IMR-90 (cell line): ENCODE data around the gene STUM. TPM values are rescaled to one million over a fixed set of nuclear protein-coding genes. Genes with fewer than 3 reads are reported as not detected.

Experiments used
- ATAC-seq: fragments of 200-7000 bp; cut with Tn5 transposase; 2 replicates; pipeline ENCODE4 v1.9.1; 2020; ENCODE audit warnings: low read depth, mild to moderate bottlenecking, moderate library complexity
- BruUV-seq: library from RNA; stranded (reverse); fragments of 400-500 nt; replicated peaks from 2 replicates; lab custom pipeline; 2021; lab: Mats Ljungman, UMichigan
- CTCF ChIA-PET: fragments of 300-600 bp; formaldehyde crosslinking; extraction: SDS; loops from one replicate; lab custom pipeline; 2021; ENCODE audit warnings: antibody characterized with exemption; lab: Yijun Ruan, JAX
- POLR2A ChIA-PET: fragments of 300-600 bp; sonication (Branson Sonifier 250); formaldehyde crosslinking; loops from one replicate; lab custom pipeline; 2022; ENCODE audit warnings: antibody characterized with exemption; ENCODE audit not compliant: unreplicated experiment; lab: Charles Lee
- DNase-seq: peaks from one replicate; pipeline ENCODE4 v3.0.0; 2013
- H2AFZ ChIP-seq: replicated peaks from 2 replicates; pipeline ENCODE3; 2013; ENCODE audit warnings: low read length, mild to moderate bottlenecking; ENCODE audit not compliant: poor library complexity
- H2AK5ac ChIP-seq: 2 replicates; pipeline ENCODE4 v1.6.1; 2013; ENCODE audit warnings: low read depth, low read length, inconsistent platforms
- H2AK9ac ChIP-seq: replicated peaks from 2 replicates; pipeline ENCODE3; 2013; ENCODE audit warnings: mild to moderate bottlenecking, low read depth, low read length, moderate library complexity; ENCODE audit not compliant: poor library complexity
- H2BK120ac ChIP-seq: 2 replicates; pipeline ENCODE4 v1.6.1; 2013; ENCODE audit warnings: low read depth, low read length, inconsistent platforms
- H2BK15ac ChIP-seq: 3 replicates; pipeline ENCODE4 v1.6.1; 2013; ENCODE audit warnings: low read depth, low read length, inconsistent platforms
- H2BK20ac ChIP-seq: 2 replicates; pipeline ENCODE4 v1.6.1; 2013; ENCODE audit warnings: low read depth, mild to moderate bottlenecking, inconsistent platforms, low read length, moderate library complexity
- H2BK5ac ChIP-seq: 2 replicates; pipeline ENCODE4 v1.6.1; 2013; ENCODE audit warnings: mild to moderate bottlenecking, low read depth, low read length, inconsistent platforms; ENCODE audit not compliant: poor library complexity, severe bottlenecking
- H3K14ac ChIP-seq: replicated peaks from 2 replicates; pipeline ENCODE4 v1.6.1; 2013; ENCODE audit warnings: low read depth, low read length, inconsistent platforms
- H3K18ac ChIP-seq: 2 replicates; pipeline ENCODE4 v1.6.1; 2013; ENCODE audit warnings: low read depth, low read length, control low read depth
- H3K23ac ChIP-seq: 2 replicates; pipeline ENCODE4 v1.6.1; 2013; ENCODE audit warnings: low read depth, low read length, inconsistent platforms
- H3K27ac ChIP-seq: 2 replicates; pipeline ENCODE4 v1.5.1; 2013; ENCODE audit warnings: mild to moderate bottlenecking, control low read depth, low read length; ENCODE audit not compliant: insufficient read depth
- H3K27me3 ChIP-seq: 2 replicates; pipeline ENCODE4 v1.6.1; 2013; ENCODE audit warnings: low read length; ENCODE audit not compliant: control insufficient read depth, insufficient read depth
- H3K36me3 ChIP-seq: 2 replicates; pipeline ENCODE4 v1.6.1; 2013; ENCODE audit warnings: low read length, mixed read lengths; ENCODE audit not compliant: control insufficient read depth, insufficient read depth
- H3K4ac ChIP-seq: 2 replicates; pipeline ENCODE4 v1.6.1; 2013; ENCODE audit warnings: low read depth, low read length, inconsistent platforms
- H3K4me1 ChIP-seq: 2 replicates; pipeline ENCODE4 v1.6.1; 2013; ENCODE audit warnings: low read length, mixed read lengths; ENCODE audit not compliant: control insufficient read depth, insufficient read depth
- H3K4me2 ChIP-seq: 2 replicates; pipeline ENCODE4 v1.6.1; 2013; ENCODE audit warnings: low read depth, mild to moderate bottlenecking, control low read depth, low read length, moderate library complexity
- H3K4me3 ChIP-seq: 2 replicates; pipeline ENCODE4 v1.5.1; 2013; ENCODE audit warnings: low read depth, mild to moderate bottlenecking, control low read depth, low read length, moderate library complexity; ENCODE audit not compliant: insufficient read depth
- H3K56ac ChIP-seq: 2 replicates; pipeline ENCODE4 v1.6.1; 2013; ENCODE audit warnings: low read length, inconsistent platforms; ENCODE audit not compliant: insufficient read depth; ENCODE audit errors: extremely low read depth
- H3K79me1 ChIP-seq, 2 experiments: 2 replicates each; pipeline ENCODE4 v1.6.1; 2013; ENCODE audit warnings: low read length in 2 of 2, inconsistent platforms in 1 of 2, low read depth in 1 of 2
- H3K9ac ChIP-seq: 2 replicates; pipeline ENCODE4 v1.6.1; 2013; ENCODE audit warnings: low read depth, low read length, control low read depth
- H3K9me1 ChIP-seq: 2 replicates; pipeline ENCODE4 v1.6.1; 2013; ENCODE audit warnings: low read length, inconsistent platforms; ENCODE audit not compliant: insufficient read depth
- H3K9me3 ChIP-seq: 2 replicates; pipeline ENCODE4 v1.6.1; 2013; ENCODE audit warnings: low read length; ENCODE audit not compliant: control insufficient read depth, insufficient read depth
- H4K20me1 ChIP-seq: 2 replicates; pipeline ENCODE4 v1.6.1; 2013; ENCODE audit warnings: low read length, inconsistent platforms; ENCODE audit not compliant: insufficient read depth
- H4K5ac ChIP-seq: 2 replicates; pipeline ENCODE4 v1.6.1; 2013; ENCODE audit warnings: mild to moderate bottlenecking, low read depth, low read length, control low read depth
- H4K8ac ChIP-seq, 2 experiments: 2 replicates each; pipeline ENCODE4 v1.6.1; 2013; ENCODE audit warnings: low read depth in 2 of 2, low read length in 2 of 2, control low read depth in 1 of 2, inconsistent platforms in 1 of 2
- H4K91ac ChIP-seq: 2 replicates; pipeline ENCODE4 v1.6.1; 2013; ENCODE audit warnings: low read depth, low read length, inconsistent platforms; ENCODE audit not compliant: insufficient read depth
- BHLHE40 ChIP-seq: fragments of 150-350 bp; IDR thresholded peaks from 2 replicates; pipeline ENCODE4 v1.6.1; 2016; ENCODE audit warnings: mild to moderate bottlenecking, low read depth, low read length
- CEBPB ChIP-seq: IDR thresholded peaks from 2 replicates; pipeline ENCODE4 v1.6.1; 2012; ENCODE audit warnings: low read depth, low read length, improper control_type of control experiment
- CHD1 ChIP-seq: IDR thresholded peaks from 2 replicates; pipeline ENCODE4 v1.6.1; 2012; ENCODE audit warnings: low read depth, low read length, improper control_type of control experiment
- FOS ChIP-seq: fragments of 150-350 bp; IDR thresholded peaks from 2 replicates; pipeline ENCODE4 v1.6.1; 2016; ENCODE audit warnings: low read depth, low read length
- MAFK ChIP-seq: IDR thresholded peaks from 2 replicates; pipeline ENCODE4 v1.6.1; 2012; ENCODE audit warnings: low read depth, low read length, improper control_type of control experiment
- MAZ ChIP-seq: IDR thresholded peaks from 2 replicates; pipeline ENCODE4 v1.6.1; 2012; ENCODE audit warnings: low read depth, mild to moderate bottlenecking, low read length, improper control_type of control experiment, moderate library complexity, borderline replicate concordance
- MXI1 ChIP-seq: IDR thresholded peaks from 2 replicates; pipeline ENCODE4 v1.6.1; 2012; ENCODE audit warnings: low read depth, mild to moderate bottlenecking, low read length, moderate library complexity, borderline replicate concordance
- NFE2L2 ChIP-seq: fragments of 150-350 bp; IDR thresholded peaks from 2 replicates; pipeline ENCODE4 v1.6.1; 2016; ENCODE audit warnings: low read depth, mild to moderate bottlenecking, low read length
- POLR2A ChIP-seq: IDR thresholded peaks from 2 replicates; pipeline ENCODE4 v1.6.1; 2012; ENCODE audit warnings: mild to moderate bottlenecking, low read depth, low read length
- RAD21 ChIP-seq: IDR thresholded peaks from 2 replicates; pipeline ENCODE4 v1.6.1; 2012; ENCODE audit warnings: low read length, improper control_type of control experiment
- RCOR1 ChIP-seq: IDR thresholded peaks from 2 replicates; pipeline ENCODE4 v1.6.1; 2012; ENCODE audit warnings: mild to moderate bottlenecking, low read length, improper control_type of control experiment; ENCODE audit not compliant: insufficient replicate concordance
- RFX5 ChIP-seq: IDR thresholded peaks from 2 replicates; pipeline ENCODE4 v1.8.0; 2012; ENCODE audit warnings: low read depth, mild to moderate bottlenecking, low read length, moderate library complexity
- SMC3 ChIP-seq: fragments of 150-350 bp; IDR thresholded peaks from 2 replicates; pipeline ENCODE4 v1.6.1; 2016; ENCODE audit warnings: low read depth, mild to moderate bottlenecking, antibody characterized with exemption, low read length, moderate library complexity
- USF2 ChIP-seq: fragments of 150-350 bp; IDR thresholded peaks from 2 replicates; pipeline ENCODE4 v1.6.1; 2017; ENCODE audit warnings: mild to moderate bottlenecking, antibody characterized with exemption, low read length, low read depth
- WGBS, 2 experiments: methylation state at CpG; one replicate each; pipeline versions ENCODE4 v1.1.5 to v1.1.7; 2013; ENCODE audit warnings: missing lambda C conversion rate in 2 of 2; ENCODE audit not compliant: insufficient read length in 1 of 2; ENCODE audit errors: extremely low coverage in 2 of 2; 5-methylcytosine and 5-hydroxymethylcytosine counted together
- dilution Hi-C: fragments of 300-500 bp; cut with HindIII; formaldehyde crosslinking; loops from one replicate; pipeline ENCODE4 v1.14.3; 2018; ENCODE audit warnings: low sequenced_read_pairs; ENCODE audit not compliant: unreplicated experiment
- in situ Hi-C: fragments of 300-500 bp; cut with MboI; formaldehyde crosslinking; loops from 3 replicates; pipeline ENCODE4 v1.14.3; 2019; ENCODE audit warnings: low sequenced_read_pairs, inconsistent platforms, mixed read lengths
- intact Hi-C: fragments of 100-400 bp; cut with micrococcal nuclease; formaldehyde crosslinking; loops from 2 replicates; pipeline ENCODE4 v1.10.0; 2022
- polyA plus RNA-seq, 3 experiments: library from polyadenylated mRNA; depleted of rRNA; stranded (reverse); fragments of >200 nt; gene quantifications; 2 replicates each; pipeline ENCODE4 v1.2.3, GENCODE V29; 2012; ENCODE audit warnings: low replicate concordance in 1 of 3
- total RNA-seq: library from RNA; depleted of rRNA; stranded (reverse); fragments of >200 nt; gene quantifications from 2 replicates; pipeline ENCODE4 v1.2.3, GENCODE V29; 2012
- TF ChIP-seq, protein P1 (sequence below): conservative IDR thresholded peaks from 2 replicates; pipeline ENCODE4 v1.5.1; 2012; ENCODE audit warnings: mild to moderate bottlenecking, low read depth, low read length, improper control_type of control experiment
- TF ChIP-seq, protein P2 (sequence below): fragments of 150-350 bp; IDR thresholded peaks from 2 replicates; pipeline ENCODE4 v1.6.1; 2016; ENCODE audit warnings: low read depth, mild to moderate bottlenecking, low read length, moderate library complexity, borderline replicate concordance

Gene STUM
- total and polyA plus RNA-seq, 2 of the 4 experiments (the other 2 are of a cell fraction), result not detected

DNA sequence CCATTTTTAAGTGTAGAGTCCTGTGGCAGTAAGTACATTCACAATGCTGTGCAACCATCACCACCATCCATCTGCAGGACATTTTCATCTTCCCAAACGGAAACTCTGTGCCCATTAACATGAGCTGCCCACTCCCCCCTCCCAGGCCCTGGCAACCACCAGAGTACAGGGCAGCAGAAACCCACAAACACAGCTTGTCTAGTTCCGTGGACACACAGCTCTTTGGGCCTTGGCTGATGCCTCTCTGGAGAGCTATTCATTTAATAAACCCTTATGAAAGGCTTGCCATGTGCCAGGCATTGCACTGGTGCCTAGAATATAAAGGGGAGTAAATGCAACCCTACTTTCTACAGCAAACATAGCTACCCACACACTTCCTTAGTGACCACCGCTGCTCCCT, 28.0 kb downstream of the STUM start:
- Histone ChIP-seq H3K4ac (no peak overlapping the region), H3K4me1 (no peaks in the 10 kb centered on the region), H2AK5ac (no peak overlapping the region), H3K56ac (no peak overlapping the region), H2BK15ac (no peak overlapping the region), H3K9ac (no peak overlapping the region), H3K9me3 (no peaks in the 10 kb centered on the region; the same call in 1 of the 2 replicates), H3K4me2 (no peak overlapping the region), H4K8ac (no peak overlapping the region), H3K18ac (no peak overlapping the region), H3K4me3 (no peak overlapping the region), H3K27ac (no peak overlapping the region), H3K27me3 (peaks cover 11% of the 10 kb centered on the region), H2AK9ac (no peak overlapping the region), H3K79me1 (no peaks in the 10 kb centered on the region), H3K9me1 (no peaks in the 10 kb centered on the region), H2BK5ac (no peak overlapping the region), H2BK120ac (no peak overlapping the region), H2AFZ (no peak overlapping the region), H4K91ac (no peak overlapping the region), H3K23ac (no peak overlapping the region), H3K36me3 (no peaks in the 10 kb centered on the region), H3K14ac (no peak overlapping the region), H2BK20ac (no peak overlapping the region), H4K5ac (no peak overlapping the region), H4K20me1 (no peaks in the 10 kb centered on the region)
- intact Hi-C loops, result no loop called here
- ChIA-PET POLR2A (no interaction called here), CTCF (interaction anchor here (0.7 kb wide), 1 partner anchor 48 kb away, joined by 3 read pairs; no protein-coding TSS in a partner anchor)
- ATAC-seq, result no peak
- no peak for DNase-seq
- dilution Hi-C loops, result no loop called here
- no CpG with 5 or more reads among the region's 3 CpGs for WGBS, 2 experiments
- no TSS peak for BruUV-seq
- in situ Hi-C loops, result no loop called here
- no peak for TF ChIP-seq RAD21
- no peak for TF ChIP-seq MXI1
- no peak for TF ChIP-seq BHLHE40
- TF ChIP-seq SMC3, result no peak
- no peak for TF ChIP-seq FOS
- no peak for TF ChIP-seq POLR2A
- no peak for TF ChIP-seq RFX5
- TF ChIP-seq RCOR1, result no peak
- TF ChIP-seq, protein P1, sequence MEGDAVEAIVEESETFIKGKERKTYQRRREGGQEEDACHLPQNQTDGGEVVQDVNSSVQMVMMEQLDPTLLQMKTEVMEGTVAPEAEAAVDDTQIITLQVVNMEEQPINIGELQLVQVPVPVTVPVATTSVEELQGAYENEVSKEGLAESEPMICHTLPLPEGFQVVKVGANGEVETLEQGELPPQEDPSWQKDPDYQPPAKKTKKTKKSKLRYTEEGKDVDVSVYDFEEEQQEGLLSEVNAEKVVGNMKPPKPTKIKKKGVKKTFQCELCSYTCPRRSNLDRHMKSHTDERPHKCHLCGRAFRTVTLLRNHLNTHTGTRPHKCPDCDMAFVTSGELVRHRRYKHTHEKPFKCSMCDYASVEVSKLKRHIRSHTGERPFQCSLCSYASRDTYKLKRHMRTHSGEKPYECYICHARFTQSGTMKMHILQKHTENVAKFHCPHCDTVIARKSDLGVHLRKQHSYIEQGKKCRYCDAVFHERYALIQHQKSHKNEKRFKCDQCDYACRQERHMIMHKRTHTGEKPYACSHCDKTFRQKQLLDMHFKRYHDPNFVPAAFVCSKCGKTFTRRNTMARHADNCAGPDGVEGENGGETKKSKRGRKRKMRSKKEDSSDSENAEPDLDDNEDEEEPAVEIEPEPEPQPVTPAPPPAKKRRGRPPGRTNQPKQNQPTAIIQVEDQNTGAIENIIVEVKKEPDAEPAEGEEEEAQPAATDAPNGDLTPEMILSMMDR, result no peak
- TF ChIP-seq NFE2L2, result no peak
- TF ChIP-seq, protein P2, sequence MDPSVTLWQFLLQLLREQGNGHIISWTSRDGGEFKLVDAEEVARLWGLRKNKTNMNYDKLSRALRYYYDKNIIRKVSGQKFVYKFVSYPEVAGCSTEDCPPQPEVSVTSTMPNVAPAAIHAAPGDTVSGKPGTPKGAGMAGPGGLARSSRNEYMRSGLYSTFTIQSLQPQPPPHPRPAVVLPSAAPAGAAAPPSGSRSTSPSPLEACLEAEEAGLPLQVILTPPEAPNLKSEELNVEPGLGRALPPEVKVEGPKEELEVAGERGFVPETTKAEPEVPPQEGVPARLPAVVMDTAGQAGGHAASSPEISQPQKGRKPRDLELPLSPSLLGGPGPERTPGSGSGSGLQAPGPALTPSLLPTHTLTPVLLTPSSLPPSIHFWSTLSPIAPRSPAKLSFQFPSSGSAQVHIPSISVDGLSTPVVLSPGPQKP, result no peak
- TF ChIP-seq CEBPB, result no peak
- TF ChIP-seq MAFK, result no peak
- TF ChIP-seq USF2, result no peak
- TF ChIP-seq CHD1, result no peak
- TF ChIP-seq MAZ, result no peak
